ENCODE measurements around the gene SPAG5. TPM values are rescaled to one million over a fixed set of nuclear protein-coding genes. Genes with fewer than 3 reads are reported as not detected.
A peak's percentile ranks its signal among the peaks of the same experiment; 100 is the strongest.

The SPAG5 gene
- total RNA-seq (2022), result 31.5 and 38.1 TPM in 2 replicates
- Bru-seq, nascent RNA, result percentile 58 among the genes with signal in this experiment
- BruChase-seq, experiment 1, labeled RNA remaining after a 6-hour chase, result percentile 83 among the genes with signal in this experiment
- percentile 71 among the genes with signal in this experiment for BruChase-seq, experiment 2, labeled RNA remaining after a 2-hour chase
- long read RNA-seq, full-length matches to known transcripts, result 54 of 91 reads
- long read RNA-seq, partial matches to known transcripts, result 8 of 91 reads
- long read RNA-seq, other reads (novel, unspliced or antisense), result 29 of 91 reads

GRCh38 chr17:28598799-28599310 is at the start of gene SPAG5:
Gene SPAG5, minus strand, starts transcription at chr17:28599025. Its CDS starts 79 bp downstream, at chr17:28598946.
- DNase-seq (ENCODE audit: unreplicated experiment), result peak; percentile 92
- TF ChIP-seq CTCF (IDR thresholded peaks at IDR 0.05; ENCODE audit: unreplicated experiment), result no peak
- Mint-ChIP-seq H3K36me3 (ENCODE audit: insufficient read depth, unreplicated experiment) (peaks cover 7% of the 10 kb centered on the region), H3K9me3 (ENCODE audit: unreplicated experiment) (no peaks in the 10 kb centered on the region), H3K4me1 (ENCODE audit: insufficient read depth, unreplicated experiment) (peaks cover 21% of the 10 kb centered on the region), H3K4me3 (ENCODE audit: unreplicated experiment) (peak within 1 kb of the TSS; percentile 87), H3K27me3 (ENCODE audit: insufficient read depth, unreplicated experiment) (no peaks in the 10 kb centered on the region), H3K27ac (ENCODE audit: low read depth, unreplicated experiment) (peak within 1 kb of the TSS; percentile 90)
- CTCF ChIA-PET, result interaction anchor here (2.7 kb wide), 1 partner anchor 14 kb away, joined by 10 read pairs; no protein-coding TSS in a partner anchor
- BruUV-seq (replicated peaks), result no TSS peak
- intact Hi-C loops (cut with micrococcal nuclease), result no loop called here
- POLR2A ChIA-PET, result interaction anchor here (0.6 to 4.4 kb wide), 24 partner anchors 8 to 332 kb away, joined by 3 to 32 read pairs (median 4); partner anchors contain the start of genes ALDOC, BLTP2, IFT20 and PIGS

- BruUV-seq (replicated peaks), result no TSS peak
- DNase-seq (ENCODE audit: unreplicated experiment), result no peak
- Mint-ChIP-seq H3K9me3 (ENCODE audit: unreplicated experiment) (no peaks in the 10 kb centered on the region), H3K27me3 (ENCODE audit: insufficient read depth, unreplicated experiment) (no peaks in the 10 kb centered on the region), H3K36me3 (ENCODE audit: insufficient read depth, unreplicated experiment) (peaks cover 51% of the 10 kb centered on the region), H3K4me1 (ENCODE audit: insufficient read depth, unreplicated experiment) (peaks cover 27% of the 10 kb centered on the region), H3K4me3 (ENCODE audit: unreplicated experiment) (peak overlapping the region; percentile 94), H3K27ac (ENCODE audit: low read depth, unreplicated experiment) (peak overlapping the region; percentile 86)
- no peak for TF ChIP-seq CTCF (IDR thresholded peaks at IDR 0.05; ENCODE audit: unreplicated experiment)
- ChIA-PET CTCF (interaction anchor here (0.5 to 4.3 kb wide), 11 partner anchors 10 to 80 kb away, joined by 3 to 25 read pairs (median 4); partner anchors contain the start of genes RPL23A, SDF2, SUPT6H and TLCD1), POLR2A (interaction anchor here (0.6 to 12.0 kb wide), 16 partner anchors 10 to 306 kb away, joined by 3 to 208 read pairs (median 4); partner anchors contain the start of genes PIGS, RPL23A, SDF2 and SUPT6H)
- intact Hi-C loops (cut with micrococcal nuclease), result loop anchor here (2.0 kb wide), 1 partner anchor 73 kb away; the partner anchor contains the start of gene RPL23A
Measured at GRCh38 chr17:28646039-28646754, 47.4 kb upstream of the SPAG5 start.

DNA sequence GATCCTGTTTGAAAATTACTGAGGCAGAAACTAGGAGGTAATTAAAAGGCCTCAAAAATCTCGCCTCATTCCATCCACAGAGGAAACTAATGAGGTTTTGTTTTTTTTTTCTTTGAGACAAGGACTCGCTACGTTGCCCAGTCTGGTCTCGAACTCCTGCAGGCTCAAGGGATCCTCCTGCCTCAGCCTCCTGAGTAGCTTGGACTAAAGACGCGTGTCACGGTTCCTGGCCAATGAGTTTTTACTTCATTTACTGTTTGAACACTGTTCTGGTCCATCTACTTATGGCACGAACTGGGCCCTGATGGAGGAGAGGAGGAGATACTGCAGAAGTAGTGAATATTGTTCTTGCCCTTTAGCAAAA is 46.7 kb upstream of the SPAG5 start:
- Mint-ChIP-seq H3K27ac (ENCODE audit: low read depth, unreplicated experiment) (peak overlapping the region; percentile 83), H3K9me3 (ENCODE audit: unreplicated experiment) (no peaks in the 10 kb centered on the region), H3K36me3 (ENCODE audit: insufficient read depth, unreplicated experiment) (peaks cover 53% of the 10 kb centered on the region), H3K4me3 (ENCODE audit: unreplicated experiment) (peak overlapping the region; percentile 94), H3K4me1 (ENCODE audit: insufficient read depth, unreplicated experiment) (peaks cover 27% of the 10 kb centered on the region), H3K27me3 (ENCODE audit: insufficient read depth, unreplicated experiment) (no peaks in the 10 kb centered on the region)
- intact Hi-C loops (cut with micrococcal nuclease), result no loop called here
- no peak for TF ChIP-seq CTCF (IDR thresholded peaks at IDR 0.05; ENCODE audit: unreplicated experiment)
- BruUV-seq (replicated peaks), result TSS peak; percentile 90
- CTCF ChIA-PET, result interaction anchor here (0.5 to 4.3 kb wide), 6 partner anchors 16 to 74 kb away, joined by 3 to 25 read pairs (median 4); partner anchors contain the start of genes RPL23A, SDF2 and SUPT6H
- no peak for DNase-seq (ENCODE audit: unreplicated experiment)
- POLR2A ChIA-PET, result interaction anchor here (0.6 to 12.0 kb wide), 25 partner anchors 10 to 804 kb away, joined by 3 to 208 read pairs (median 5); partner anchors contain the start of genes ALDOC, PHF12, PIGS and RPL23A

Measured in MCF 10A (cell line).